OCI-LY7 (cell line): ENCODE results near the gene KIAA0232.

ENCODE experiments used
- EZH2phosphoT487 ChIP-seq: fragments of 200-600 bp; sonication (generic); IDR thresholded peaks from 2 replicates; pipeline ENCODE4 v1.6.1; 2018; ENCODE audit warnings: low read depth, borderline replicate concordance, mild to moderate bottlenecking, mixed run types, antibody characterized with exemption, low read length, moderate library complexity, mixed read lengths
- TF ChIP-seq, protein P1 (sequence below): fragments of 200-600 bp; sonication (generic); conservative IDR thresholded peaks from 2 replicates; pipeline ENCODE4 v1.5.1; 2014; ENCODE audit warnings: mild to moderate bottlenecking, antibody characterized with exemption, low read length, moderate library complexity, mixed read lengths

DNA sequence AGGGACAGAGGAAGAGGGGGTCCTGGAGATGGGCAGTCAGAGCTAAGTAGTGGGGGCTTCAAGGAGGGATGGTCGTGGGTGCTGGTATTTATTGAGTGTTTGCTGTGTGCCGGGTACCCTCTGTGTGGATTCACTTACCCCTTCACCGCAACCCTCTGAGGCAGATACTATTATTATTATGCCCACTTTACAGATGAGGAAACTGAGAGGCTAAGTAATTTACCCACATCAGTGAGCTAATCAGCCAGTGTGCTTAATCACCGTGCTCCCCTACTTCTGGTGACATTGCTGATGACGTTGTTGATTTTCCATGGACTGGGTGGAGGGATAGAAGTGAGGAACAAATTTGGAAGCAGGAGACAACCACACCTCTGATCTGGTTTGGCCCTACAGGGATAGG lies 4.1 kb upstream of the KIAA0232 start:
- TF ChIP-seq, protein P1, sequence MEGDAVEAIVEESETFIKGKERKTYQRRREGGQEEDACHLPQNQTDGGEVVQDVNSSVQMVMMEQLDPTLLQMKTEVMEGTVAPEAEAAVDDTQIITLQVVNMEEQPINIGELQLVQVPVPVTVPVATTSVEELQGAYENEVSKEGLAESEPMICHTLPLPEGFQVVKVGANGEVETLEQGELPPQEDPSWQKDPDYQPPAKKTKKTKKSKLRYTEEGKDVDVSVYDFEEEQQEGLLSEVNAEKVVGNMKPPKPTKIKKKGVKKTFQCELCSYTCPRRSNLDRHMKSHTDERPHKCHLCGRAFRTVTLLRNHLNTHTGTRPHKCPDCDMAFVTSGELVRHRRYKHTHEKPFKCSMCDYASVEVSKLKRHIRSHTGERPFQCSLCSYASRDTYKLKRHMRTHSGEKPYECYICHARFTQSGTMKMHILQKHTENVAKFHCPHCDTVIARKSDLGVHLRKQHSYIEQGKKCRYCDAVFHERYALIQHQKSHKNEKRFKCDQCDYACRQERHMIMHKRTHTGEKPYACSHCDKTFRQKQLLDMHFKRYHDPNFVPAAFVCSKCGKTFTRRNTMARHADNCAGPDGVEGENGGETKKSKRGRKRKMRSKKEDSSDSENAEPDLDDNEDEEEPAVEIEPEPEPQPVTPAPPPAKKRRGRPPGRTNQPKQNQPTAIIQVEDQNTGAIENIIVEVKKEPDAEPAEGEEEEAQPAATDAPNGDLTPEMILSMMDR, result no peak
- TF ChIP-seq EZH2phosphoT487, result no peak
